Ramos (cell line): ENCODE measurements around the gene DSCAML1.

Experiments
- in situ Hi-C: fragments of 300-500 bp; cut with MboI; formaldehyde crosslinking; loops from one replicate; pipeline ENCODE4 v1.14.3; 2022; ENCODE audit warnings: low sequenced_read_pairs; ENCODE audit not compliant: unreplicated experiment

Gene DSCAML1

GRCh38 chr11:117629146-117629545 is 167.9 kb downstream of the DSCAML1 start:
- in situ Hi-C loops: no loop called here

- in situ Hi-C loops: no loop called here
These were observed 169.8 kb downstream of the DSCAML1 start for GRCh38 chr11:117627259-117627658.

GRCh38 chr11:117626576-117626975 is 170.4 kb downstream of the DSCAML1 start:
- in situ Hi-C loops: no loop called here

- in situ Hi-C loops: no loop called here
These were observed 171.8 kb downstream of the DSCAML1 start for GRCh38 chr11:117625237-117625636.

GRCh38 chr11:117623831-117624271 is 173.2 kb downstream of the DSCAML1 start:
- in situ Hi-C loops: no loop called here

- in situ Hi-C loops: no loop called here
These were observed 175.8 kb downstream of the DSCAML1 start for GRCh38 chr11:117621226-117621625.

- in situ Hi-C loops: no loop called here
These were observed 176.4 kb downstream of the DSCAML1 start for GRCh38 chr11:117620659-117621058.

GRCh38 chr11:117620086-117620485 is 176.9 kb downstream of the DSCAML1 start:
- in situ Hi-C loops: no loop called here

GRCh38 chr11:117619661-117620060 is 177.4 kb downstream of the DSCAML1 start:
- in situ Hi-C loops: no loop called here

GRCh38 chr11:117618982-117619355 is 178.0 kb downstream of the DSCAML1 start:
- in situ Hi-C loops: no loop called here

- in situ Hi-C loops: no loop called here
These were observed 178.6 kb downstream of the DSCAML1 start for GRCh38 chr11:117618302-117618981.

- in situ Hi-C loops: no loop called here
These were observed 180.0 kb downstream of the DSCAML1 start for GRCh38 chr11:117616979-117617378.

- in situ Hi-C loops: no loop called here
These were observed 182.3 kb downstream of the DSCAML1 start for GRCh38 chr11:117614728-117615127.

GRCh38 chr11:117613521-117613920 is 183.5 kb downstream of the DSCAML1 start:
- in situ Hi-C loops: no loop called here

- in situ Hi-C loops: no loop called here
These were observed 184.8 kb downstream of the DSCAML1 start for GRCh38 chr11:117612177-117612576.

GRCh38 chr11:117610901-117611300 is 186.1 kb downstream of the DSCAML1 start:
- in situ Hi-C loops: no loop called here

- in situ Hi-C loops: no loop called here
These were observed 187.0 kb downstream of the DSCAML1 start for GRCh38 chr11:117610045-117610444.

- in situ Hi-C loops: no loop called here
These were observed 189.6 kb downstream of the DSCAML1 start for GRCh38 chr11:117607449-117607848.

GRCh38 chr11:117606790-117607189 is 190.2 kb downstream of the DSCAML1 start:
- in situ Hi-C loops: no loop called here

GRCh38 chr11:117606211-117606610 is 190.8 kb downstream of the DSCAML1 start:
- in situ Hi-C loops: no loop called here

GRCh38 chr11:117605331-117605730 is 191.7 kb downstream of the DSCAML1 start:
- in situ Hi-C loops: no loop called here

- in situ Hi-C loops: no loop called here
These were observed 192.6 kb downstream of the DSCAML1 start for GRCh38 chr11:117604336-117604995.
